Sigmoid colon (tissue), 7 donors: ENCODE measurements around the gene CHD9NB. TPM values are rescaled to one million over a fixed set of nuclear protein-coding genes. Genes with fewer than 3 reads are reported as not detected.

Experiments
- DNase-seq: peaks from one replicate; pipeline ENCODE4 v3.0.0-alpha.2; 2019
- H3K27ac ChIP-seq, 4 donors: fragments of 200-600 bp; sonication (generic); one replicate each; pipeline ENCODE4 v1.5.1; 2016 to 2019; ENCODE audit warnings: mild to moderate bottlenecking in 1 of 4
- H3K27me3 ChIP-seq, 3 donors: fragments of 200-600 bp; sonication (generic); one replicate each; pipeline ENCODE4 v1.5.1; 2019; ENCODE audit warnings: mild to moderate bottlenecking in 1 of 3
- H3K36me3 ChIP-seq, 4 donors: fragments of 200-600 bp; sonication (generic); one replicate each; pipeline ENCODE4 v1.5.1; 2016 to 2019
- H3K4me1 ChIP-seq, 4 donors: fragments of 200-600 bp; sonication (generic); one replicate each; pipeline ENCODE4 v1.5.1; 2017 to 2019
- H3K4me3 ChIP-seq, 4 donors: fragments of 200-600 bp; sonication (generic); one replicate each; pipeline ENCODE4 v1.5.1; 2017 to 2019; ENCODE audit warnings: mild to moderate bottlenecking in 2 of 4, moderate library complexity in 1 of 4
- H3K9me3 ChIP-seq, 4 donors: fragments of 200-600 bp in 3 of 4; sonication (generic) in 3 of 4; one replicate each; pipeline versions ENCODE4 v1.5.1 to v1.6.1; 2013 to 2019
- EP300 ChIP-seq, 4 donors: sonication (generic); formaldehyde crosslinking; IDR thresholded peaks; one replicate each; pipeline ENCODE4 v1.6.1; 2017; ENCODE audit warnings: antibody characterized with exemption in 4 of 4
- POLR2A ChIP-seq, 2 donors: fragments of 450-650 bp; IDR thresholded peaks; one replicate each; pipeline ENCODE4 v1.6.1; 2016; ENCODE audit warnings: antibody characterized with exemption in 2 of 2, mild to moderate bottlenecking in 2 of 2, moderate library complexity in 2 of 2
- POLR2AphosphoS5 ChIP-seq, 4 donors: sonication (generic); formaldehyde crosslinking; IDR thresholded peaks; one replicate each; pipeline ENCODE4 v1.6.1; 2017; ENCODE audit warnings: antibody characterized with exemption in 4 of 4
- WGBS, 2 donors: extraction: QIAGEN DNeasy Blood & Tissue Kit; methylation state at CpG; one replicate each; pipeline ENCODE4 v1.1.7; 2013; 5-methylcytosine and 5-hydroxymethylcytosine counted together
- intact Hi-C: fragments of 100-400 bp; cut with DNase I; formaldehyde crosslinking; loops from one replicate; pipeline ENCODE4 v1.15.1; 2023
- polyA plus RNA-seq, 3 donors: library from polyadenylated mRNA; stranded (reverse); fragments of 200-250 nt; gene quantifications; one replicate each; pipeline ENCODE4 v1.2.3, GENCODE V29; 2013
- total RNA-seq, 4 donors: library from RNA; depleted of rRNA; stranded (reverse); fragments of >200 nt; gene quantifications; one replicate each; pipeline ENCODE4 v1.1.0, GENCODE V29; 2016
- TF ChIP-seq, protein P1 (sequence below), 4 experiments: fragments of 450-650 bp in 3 of 4; fragments of 200-600 bp in 1 of 4; IDR thresholded peaks; one replicate each; pipeline ENCODE4 v1.5.1; 2016 to 2019; ENCODE audit warnings: antibody characterized with exemption in 4 of 4, mild to moderate bottlenecking in 3 of 4, moderate library complexity in 2 of 4
- donor health status: healthy with polysubstance abuse.
- donor health status: Bipolar disorder and iron deficiency.
- donor health status: healthy.

The CHD9NB gene
- total and polyA plus RNA-seq, 7 donors = 0.55 to 9.5 (median 4.6) TPM; not detected in 2

DNA sequence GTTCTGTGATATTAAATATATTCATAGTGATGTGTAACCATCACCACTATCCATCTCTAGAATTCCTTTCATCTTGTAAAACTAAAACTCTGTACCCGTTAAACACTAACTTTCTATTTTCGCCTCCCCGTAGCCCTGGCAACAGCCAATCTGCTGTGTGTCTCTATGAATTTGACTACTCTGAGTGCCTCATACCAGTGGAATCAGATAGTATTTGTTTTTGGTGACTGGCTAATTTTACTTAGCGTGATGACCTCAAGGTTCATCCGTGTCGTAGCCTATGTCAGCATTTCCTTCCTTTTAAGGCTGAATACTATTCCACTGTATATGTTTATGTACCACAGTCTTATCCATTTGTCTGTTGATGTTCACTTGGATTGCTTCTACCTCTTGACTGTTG, 20.3 kb upstream of the CHD9NB start:
- 93 to 94% methylated on average over 6 of the region's 6 CpGs for WGBS, 2 donors
- intact Hi-C loops = no loop called here
- no peak overlapping the region for H3K4me3 ChIP-seq
- peaks cover 0 to 13% (median 8%) of the 10 kb centered on the region in 4 donors for H3K4me1 ChIP-seq
- H3K36me3 ChIP-seq = no peaks in the 10 kb centered on the region
- H3K27ac ChIP-seq = peak overlapping the region in 2 of 4 donors; percentile 22 to 61
- TF ChIP-seq POLR2A (IDR thresholded peaks at IDR 0.05) = no peak
- no peaks in the 10 kb centered on the region for H3K27me3 ChIP-seq
- no peaks in the 10 kb centered on the region for H3K9me3 ChIP-seq
- no peak for DNase-seq

DNA sequence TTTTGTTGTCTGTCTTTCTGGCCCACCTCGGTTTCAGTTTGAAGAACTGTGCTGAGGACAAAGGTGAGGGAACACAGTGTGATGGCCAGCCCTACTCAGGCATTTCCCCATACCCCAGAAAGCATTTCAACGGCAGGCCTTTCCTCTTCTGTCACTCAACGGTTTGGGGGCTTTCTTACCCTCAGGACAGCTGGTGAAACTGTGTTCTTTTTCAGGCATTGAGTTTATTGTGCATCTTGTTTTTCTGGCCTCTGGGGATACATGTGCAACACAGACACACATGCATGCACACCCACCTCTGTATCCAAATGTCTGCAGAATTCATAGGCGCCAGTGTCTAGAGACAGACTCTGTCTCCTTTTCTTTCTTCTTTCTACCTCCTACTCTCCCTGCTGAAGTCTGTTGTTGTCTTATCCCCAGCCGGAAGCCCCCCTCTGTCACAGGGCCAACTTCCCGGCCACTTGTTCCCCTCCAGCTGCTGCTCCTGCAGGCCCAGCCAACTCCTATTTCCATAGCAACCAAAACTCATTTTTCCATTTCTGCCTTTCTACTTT, 19.1 kb upstream of the CHD9NB start:
- intact Hi-C loops = no loop called here
- Histone ChIP-seq H3K4me1 (peaks cover 0 to 13% (median 9%) of the 10 kb centered on the region in 4 donors), H3K9me3 (no peaks in the 10 kb centered on the region), H3K27ac (peak overlapping the region; percentile 48 to 61 (median 52)), H3K27me3 (no peaks in the 10 kb centered on the region), H3K36me3 (no peaks in the 10 kb centered on the region), H3K4me3 (peak overlapping the region in 2 of 4 donors; percentile 1 to 6)
- WGBS, 2 donors = 29 to 72% methylated on average over 6 of the region's 6 CpGs
- no peak for TF ChIP-seq POLR2A (IDR thresholded peaks at IDR 0.05)
- TF ChIP-seq, protein P1, sequence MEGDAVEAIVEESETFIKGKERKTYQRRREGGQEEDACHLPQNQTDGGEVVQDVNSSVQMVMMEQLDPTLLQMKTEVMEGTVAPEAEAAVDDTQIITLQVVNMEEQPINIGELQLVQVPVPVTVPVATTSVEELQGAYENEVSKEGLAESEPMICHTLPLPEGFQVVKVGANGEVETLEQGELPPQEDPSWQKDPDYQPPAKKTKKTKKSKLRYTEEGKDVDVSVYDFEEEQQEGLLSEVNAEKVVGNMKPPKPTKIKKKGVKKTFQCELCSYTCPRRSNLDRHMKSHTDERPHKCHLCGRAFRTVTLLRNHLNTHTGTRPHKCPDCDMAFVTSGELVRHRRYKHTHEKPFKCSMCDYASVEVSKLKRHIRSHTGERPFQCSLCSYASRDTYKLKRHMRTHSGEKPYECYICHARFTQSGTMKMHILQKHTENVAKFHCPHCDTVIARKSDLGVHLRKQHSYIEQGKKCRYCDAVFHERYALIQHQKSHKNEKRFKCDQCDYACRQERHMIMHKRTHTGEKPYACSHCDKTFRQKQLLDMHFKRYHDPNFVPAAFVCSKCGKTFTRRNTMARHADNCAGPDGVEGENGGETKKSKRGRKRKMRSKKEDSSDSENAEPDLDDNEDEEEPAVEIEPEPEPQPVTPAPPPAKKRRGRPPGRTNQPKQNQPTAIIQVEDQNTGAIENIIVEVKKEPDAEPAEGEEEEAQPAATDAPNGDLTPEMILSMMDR (IDR thresholded peaks at IDR 0.05) = no peak
- TF ChIP-seq EP300 (IDR thresholded peaks at IDR 0.05) = no peak
- no peak for TF ChIP-seq POLR2AphosphoS5 (IDR thresholded peaks at IDR 0.05)
- peak; percentile 90 for DNase-seq

DNA sequence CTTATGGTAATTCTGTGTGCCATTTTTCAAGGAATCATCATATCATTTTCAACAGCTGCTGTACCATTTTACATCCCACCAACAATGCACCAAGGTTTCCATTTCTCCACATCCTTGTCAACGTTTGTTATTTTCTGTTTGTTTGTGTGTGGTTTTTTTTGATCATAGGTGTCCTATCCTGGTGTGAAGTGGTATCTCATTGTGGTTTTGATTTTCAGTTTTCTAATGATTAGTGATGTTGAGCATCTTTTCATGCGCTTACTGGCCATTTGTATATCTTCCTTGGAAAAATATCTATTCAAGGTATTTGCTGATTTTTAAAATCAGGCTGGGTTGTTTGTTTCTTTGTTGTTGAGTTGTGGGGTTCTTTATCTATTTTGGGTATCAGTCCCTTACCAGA, 17.1 kb upstream of the CHD9NB start:
- intact Hi-C loops = no loop called here
- H3K4me3 ChIP-seq = no peak overlapping the region
- TF ChIP-seq EP300 (IDR thresholded peaks at IDR 0.05) = no peak
- TF ChIP-seq POLR2AphosphoS5 (IDR thresholded peaks at IDR 0.05) = no peak
- TF ChIP-seq, protein P1 (IDR thresholded peaks at IDR 0.05) = no peak
- TF ChIP-seq POLR2A (IDR thresholded peaks at IDR 0.05) = no peak
- H3K27ac ChIP-seq = no peak overlapping the region
- H3K27me3 ChIP-seq = no peaks in the 10 kb centered on the region
- no peak for DNase-seq
- no peaks in the 10 kb centered on the region for H3K9me3 ChIP-seq
- peaks cover 0 to 19% (median 12%) of the 10 kb centered on the region in 4 donors for H3K4me1 ChIP-seq
- H3K36me3 ChIP-seq = no peaks in the 10 kb centered on the region
- 76% methylated on average over 2 of the region's 2 CpGs for WGBS, 2 donors

DNA sequence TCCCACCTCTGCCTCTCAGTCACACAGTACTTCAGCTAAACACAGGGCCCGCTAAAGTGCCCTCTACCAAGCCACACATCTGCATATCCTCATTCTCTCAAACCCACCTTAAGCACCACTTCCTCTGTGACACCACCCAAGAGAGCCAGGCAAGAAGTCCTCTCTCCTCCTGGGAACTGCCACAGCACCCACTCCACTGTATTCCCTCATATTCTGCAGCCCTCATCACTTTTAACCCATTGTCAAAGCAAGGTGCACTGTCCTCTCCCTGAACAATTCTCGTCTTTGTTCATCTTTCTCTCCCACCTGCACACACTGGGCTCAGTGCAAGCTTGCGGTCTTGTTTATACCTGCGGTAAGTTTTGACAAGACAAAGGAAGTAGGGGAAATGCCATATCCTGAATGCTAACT, 15.7 kb upstream of the CHD9NB start:
- DNase-seq = no peak
- no peaks in the 10 kb centered on the region for H3K36me3 ChIP-seq
- intact Hi-C loops = no loop called here
- no peak overlapping the region for H3K27ac ChIP-seq
- H3K4me1 ChIP-seq = peaks cover 0 to 18% (median 13%) of the 10 kb centered on the region in 4 donors
- no peaks in the 10 kb centered on the region for H3K27me3 ChIP-seq
- H3K4me3 ChIP-seq = no peak overlapping the region
- TF ChIP-seq EP300 (IDR thresholded peaks at IDR 0.05) (no peak), POLR2AphosphoS5 (IDR thresholded peaks at IDR 0.05) (no peak), POLR2A (IDR thresholded peaks at IDR 0.05) (no peak)
- TF ChIP-seq, protein P1 (IDR thresholded peaks at IDR 0.05) = no peak
- H3K9me3 ChIP-seq = no peaks in the 10 kb centered on the region
- WGBS, 2 donors = 63 to 89% methylated on average over 4 of the region's 4 CpGs

DNA sequence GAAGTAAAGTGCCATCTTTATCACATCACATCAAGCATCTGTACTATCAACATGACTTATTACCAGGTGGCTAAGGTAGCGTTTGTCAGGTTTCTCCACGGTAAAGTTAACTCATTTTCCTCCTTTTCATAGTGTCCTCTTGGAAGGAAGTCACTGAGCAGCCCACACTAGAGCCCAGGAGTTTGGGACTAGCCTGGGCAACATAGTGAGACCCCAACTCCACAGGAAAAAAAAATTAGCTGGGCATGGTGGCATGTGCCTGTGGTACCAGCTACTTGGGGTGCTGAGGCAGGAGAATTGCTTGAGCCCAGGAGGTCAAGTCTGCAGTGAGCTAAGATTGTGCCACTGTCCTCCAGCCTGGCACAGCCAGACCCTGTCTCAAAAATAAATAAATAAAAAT, 15.0 kb upstream of the CHD9NB start:
- Histone ChIP-seq H3K4me3 (no peak overlapping the region), H3K9me3 (no peaks in the 10 kb centered on the region), H3K27ac (no peak overlapping the region), H3K4me1 (peaks cover 0 to 16% (median 11%) of the 10 kb centered on the region in 4 donors), H3K27me3 (no peaks in the 10 kb centered on the region), H3K36me3 (no peaks in the 10 kb centered on the region)
- DNase-seq = no peak
- intact Hi-C loops = no loop called here
- TF ChIP-seq, protein P1 (IDR thresholded peaks at IDR 0.05) = no peak
- TF ChIP-seq POLR2A (IDR thresholded peaks at IDR 0.05) = no peak
- no peak for TF ChIP-seq POLR2AphosphoS5 (IDR thresholded peaks at IDR 0.05)
- TF ChIP-seq EP300 (IDR thresholded peaks at IDR 0.05) = no peak
- WGBS, 2 donors = 86 to 87% methylated on average over 2 of the region's 2 CpGs
